Measurements from ENCODE around the gene PLXNB2.

Gene PLXNB2

GRCh38 chr22:50227579-50228215 lies 79.7 kb downstream of the PLXNB2 start:
- Mint-ChIP-seq H3K4me3 (no peak overlapping the region), H3K4me1 (peaks cover 5% of the 10 kb centered on the region)
- no peak for TF ChIP-seq CTCF (IDR thresholded peaks at IDR 0.05)

GRCh38 chr22:50226875-50227165 lies 80.6 kb downstream of the PLXNB2 start:
- Mint-ChIP-seq H3K4me1 (peaks cover 5% of the 10 kb centered on the region), H3K27ac (no peak overlapping the region), H3K4me3 (no peak overlapping the region), H3K9me3 (no peaks in the 10 kb centered on the region), H3K36me3 (ENCODE audit: low read depth) (peaks cover 23% of the 10 kb centered on the region), H3K27me3 (ENCODE audit: low read depth, poor library complexity) (peaks cover 10% of the 10 kb centered on the region)
- no peak for TF ChIP-seq CTCF (IDR thresholded peaks at IDR 0.05)
- no peak for DNase-seq

More at GRCh38 chr22:50227579-50228215, 79.7 kb downstream of the PLXNB2 start:
- no peak for DNase-seq
- peaks cover 18% of the 10 kb centered on the region for H3K36me3 Mint-ChIP-seq (ENCODE audit: low read depth)
- H3K9me3 Mint-ChIP-seq = no peaks in the 10 kb centered on the region
- no peak overlapping the region for H3K27ac Mint-ChIP-seq
- H3K27me3 Mint-ChIP-seq (ENCODE audit: low read depth, poor library complexity) = peaks cover 10% of the 10 kb centered on the region

- H3K4me3 Mint-ChIP-seq = no peak overlapping the region
- peaks cover 10% of the 10 kb centered on the region for H3K27me3 Mint-ChIP-seq (ENCODE audit: low read depth, poor library complexity)
- peaks cover 5% of the 10 kb centered on the region for H3K4me1 Mint-ChIP-seq
- DNase-seq = no peak
- peaks cover 23% of the 10 kb centered on the region for H3K36me3 Mint-ChIP-seq (ENCODE audit: low read depth)
- peak overlapping the region; percentile 39 for H3K27ac Mint-ChIP-seq
- no peaks in the 10 kb centered on the region for H3K9me3 Mint-ChIP-seq
- no peak for TF ChIP-seq CTCF (IDR thresholded peaks at IDR 0.05)
Measured at GRCh38 chr22:50226063-50226874, 81.2 kb downstream of the PLXNB2 start.

- H3K27me3 Mint-ChIP-seq (ENCODE audit: low read depth, poor library complexity) = peaks cover 7% of the 10 kb centered on the region
- H3K9me3 Mint-ChIP-seq = no peaks in the 10 kb centered on the region
- H3K4me1 Mint-ChIP-seq = peaks cover 5% of the 10 kb centered on the region
- DNase-seq = no peak
- no peak for TF ChIP-seq CTCF (IDR thresholded peaks at IDR 0.05)
- peaks cover 29% of the 10 kb centered on the region for H3K36me3 Mint-ChIP-seq (ENCODE audit: low read depth)
- H3K4me3 Mint-ChIP-seq = no peak overlapping the region
- H3K27ac Mint-ChIP-seq = peak overlapping the region; percentile 39
Measured at GRCh38 chr22:50225200-50225969, 82.1 kb downstream of the PLXNB2 start.
